K562 (cell line): ENCODE data around the gene CBFA2T3.

Source experiments
- RAD51 ChIP-seq: fragments of 450-650 bp; IDR thresholded peaks from 2 replicates; pipeline ENCODE4 v1.7.1; 2016; ENCODE audit warnings: low read depth, mild to moderate bottlenecking, borderline replicate concordance
- SIN3A ChIP-seq, 2 experiments: fragments of 150-350 bp in 1 of 2; IDR thresholded peaks; 2 replicates each; pipeline ENCODE4 v1.6.1; 2011 to 2016; ENCODE audit warnings: borderline replicate concordance in 2 of 2, low read depth in 2 of 2, low read length in 2 of 2, mild to moderate bottlenecking in 2 of 2, moderate library complexity in 2 of 2; ENCODE audit not compliant: control insufficient read depth in 1 of 2
- TAF1 ChIP-seq: IDR thresholded peaks from 2 replicates; pipeline ENCODE4 v1.6.1; 2011; ENCODE audit warnings: mild to moderate bottlenecking, low read length, moderate library complexity; ENCODE audit not compliant: insufficient read depth, control insufficient read depth, severe bottlenecking; ENCODE audit errors: extremely low read depth

GRCh38 chr16:88966986-88967829 lies 9.8 kb downstream of the CBFA2T3 start:
- no peak for TF ChIP-seq TAF1
- no peak for TF ChIP-seq SIN3A (IDR thresholded peaks at IDR 0.05; ENCODE audit: borderline replicate concordance in 2 of 2, control insufficient read depth in 1 of 2, low read depth in 2 of 2, low read length in 2 of 2)
- TF ChIP-seq RAD51 = no peak
